Heart left ventricle (tissue), 16 donors: ENCODE measurements around the gene SNHG17. TPM values are rescaled to one million over a fixed set of nuclear protein-coding genes. Genes with fewer than 3 reads are reported as not detected.

Experiments
- ATAC-seq, 4 donors: fragments of 200-7000 bp; cut with Tn5 transposase; one replicate each; pipeline ENCODE4 v1.9.1; 2020 to 2022; ENCODE audit warnings: moderate library complexity in 4 of 4, mild to moderate bottlenecking in 3 of 4, moderate number of reproducible peaks in 1 of 4
- DNase-seq, 5 donors: peaks; one replicate each; pipeline ENCODE4 v3.0.0-alpha.2; 2020
- H3K27ac ChIP-seq, 12 donors: fragments of 200-600 bp; sonication (generic) in 4 of 12; one replicate each; pipeline versions ENCODE4 v1.5.0 to v1.8.0; 2016 to 2022; ENCODE audit warnings: mild to moderate bottlenecking in 2 of 12
- H3K27me3 ChIP-seq, 9 donors: fragments of 200-600 bp; sonication (generic) in 2 of 9; one replicate each; pipeline versions ENCODE4 v1.5.1 to v1.8.0; 2016 to 2022; ENCODE audit warnings: mild to moderate bottlenecking in 3 of 9
- H3K36me3 ChIP-seq, 9 donors: fragments of 200-600 bp; sonication (generic) in 2 of 9; one replicate each; pipeline versions ENCODE4 v1.5.0 to v1.8.0; 2018 to 2022; ENCODE audit warnings: mild to moderate bottlenecking in 2 of 9
- H3K4me1 ChIP-seq, 12 donors: fragments of 200-600 bp; sonication (generic) in 4 of 12; one replicate each; pipeline versions ENCODE4 v1.5.0 to v1.8.0; 2016 to 2022; ENCODE audit warnings: mild to moderate bottlenecking in 3 of 12
- H3K4me3 ChIP-seq, 12 donors: fragments of 200-600 bp; sonication (generic) in 4 of 12; one replicate each; pipeline versions ENCODE4 v1.5.0 to v1.8.0; 2017 to 2022; ENCODE audit warnings: mild to moderate bottlenecking in 9 of 12, moderate library complexity in 4 of 12
- H3K9me3 ChIP-seq, 12 donors: fragments of 200-600 bp; sonication (generic) in 4 of 12; one replicate each; pipeline versions ENCODE4 v1.5.0 to v1.8.0; 2016 to 2022; ENCODE audit warnings: mild to moderate bottlenecking in 1 of 12
- CTCF ChIP-seq, 12 donors: fragments of 200-600 bp; sonication (generic) in 4 of 12; IDR thresholded peaks; one replicate each; pipeline versions ENCODE4 v1.5.0 to v1.8.0; 2018 to 2022; ENCODE audit warnings: antibody characterized with exemption in 12 of 12, mild to moderate bottlenecking in 5 of 12
- POLR2A ChIP-seq, 2 donors: fragments of 450-650 bp; IDR thresholded peaks; one replicate each; pipeline ENCODE4 v1.6.1; 2017; ENCODE audit warnings: antibody characterized with exemption in 2 of 2, mild to moderate bottlenecking in 2 of 2, moderate library complexity in 2 of 2
- WGBS, 4 donors: extraction: QIAGEN DNeasy Blood & Tissue Kit in 2 of 4; methylation state at CpG; one replicate each; pipeline versions ENCODE4 v1.1.5 to v1.1.7; 2013 to 2018; 5-methylcytosine and 5-hydroxymethylcytosine counted together
- intact Hi-C, 10 donors: fragments of 100-400 bp; cut with DNase I; formaldehyde crosslinking; loops; one replicate each; pipeline versions ENCODE4 v1.11.1 to v1.14.2; 2022
- polyA plus RNA-seq, 2 donors: library from polyadenylated mRNA; stranded (reverse); fragments of 200-250 nt; gene quantifications; one replicate each; pipeline ENCODE4 v1.2.3, GENCODE V29; 2013
- total RNA-seq, 9 donors: library from RNA; depleted of rRNA in 2 of 9; stranded (reverse); fragments of >200 nt in 2 of 9; fragmentation: NEBNext Ultra II Directional in 3 of 9; extraction: Animal tissue kit (Norgen Biotek cat#: 25700) in 3 of 9; gene quantifications; one replicate each; pipeline versions ENCODE4 v1.1.0 to v1.2.4, GENCODE V29; 2016 to 2023
- donor health status: ischemic (EF 13 %, LVEDD 7.1; RV severe dilation, severe dysfunction).
- donor health status: healthy with polysubstance abuse.
- donor health status: DM: no; HTN: yes; CAD: no.
- donor health status: DM: no; HTN: no; CAD: no.
- donor health status: ischemic (EF 25% LVEDD 6.9; RV normal size, moderate dysfunction).
- donor health status: ischemic (EF 25% LVEDD 5.7; RV mildly dilated, moderate dysfunction).
- donor health status: healthy.
- donor health status: DM: yes; HTN: yes; CAD: no.
- donor health status: ischemic (EF 35%, LVEDD 5.7; RV mildly dilated, moderate dysfunction).
- donor health status: nonischemic (EF 11% LVEDD 7.7; RV severe dilation, severe dysfunction).
- donor health status: DM: yes; HTN: yes; CAD: no.
- donor health status: PGD.
- donor health status: ischemic (EF 29% LVEDD 5.4; RV normal size, mild dysfunction).
- donor health status: nonischemic (EF 23%, LVEDD 6.1; RV moderate dilation, normal function).

Gene SNHG17
- total and polyA plus RNA-seq, 11 donors, result 2.9 to 20.2 (median 6.6) TPM

GRCh38 chr20:38460040-38460623 is 25.0 kb upstream of the SNHG17 start:
- WGBS, 4 donors, result 39 to 49% (median 45%) methylated on average over 5 of the region's 5 CpGs
- H3K27ac ChIP-seq, result no peak overlapping the region
- H3K36me3 ChIP-seq, result no peaks in the 10 kb centered on the region
- no peaks in the 10 kb centered on the region for H3K9me3 ChIP-seq
- TF ChIP-seq CTCF (IDR thresholded peaks at IDR 0.05), result no peak
- TF ChIP-seq POLR2A (IDR thresholded peaks at IDR 0.05), result no peak
- DNase-seq, result no peak
- peaks cover 0 to 3% (median 0%) of the 10 kb centered on the region in 12 donors for H3K4me1 ChIP-seq
- H3K4me3 ChIP-seq, result no peak overlapping the region
- ATAC-seq, result peak; percentile 58 to 95 (median 84)
- intact Hi-C loops, result no loop called here
- no peaks in the 10 kb centered on the region for H3K27me3 ChIP-seq

- ATAC-seq, result no peak
- whole genome bisulfite sequencing, 4 donors, result 92 to 94% (median 94%) methylated on average over 5 of the region's 5 CpGs
- Histone ChIP-seq H3K36me3 (no peaks in the 10 kb centered on the region), H3K27ac (no peak overlapping the region), H3K9me3 (no peaks in the 10 kb centered on the region), H3K27me3 (no peaks in the 10 kb centered on the region), H3K4me1 (peaks cover 0 to 3% (median 0%) of the 10 kb centered on the region in 12 donors), H3K4me3 (no peak overlapping the region)
- TF ChIP-seq CTCF (IDR thresholded peaks at IDR 0.05) (no peak), POLR2A (IDR thresholded peaks at IDR 0.05) (no peak)
- DNase-seq, result no peak
- intact Hi-C loops, result no loop called here
Observed at GRCh38 chr20:38458314-38458713, 23.2 kb upstream of the SNHG17 start.

GRCh38 chr20:38454556-38455473 is 19.7 kb upstream of the SNHG17 start:
- Histone ChIP-seq H3K27me3 (no peaks in the 10 kb centered on the region), H3K36me3 (peaks cover 0 to 14% (median 10%) of the 10 kb centered on the region in 9 donors), H3K27ac (peak overlapping the region in 3 of 12 donors; percentile 18 to 87 (median 76)), H3K4me3 (no peak overlapping the region), H3K4me1 (peaks cover 0 to 12% (median 0%) of the 10 kb centered on the region in 12 donors), H3K9me3 (no peaks in the 10 kb centered on the region)
- ATAC-seq (no peak), DNase-seq (no peak)
- WGBS, 4 donors, result 94 to 96% (median 94%) methylated on average over 13 of the region's 13 CpGs
- TF ChIP-seq CTCF (IDR thresholded peaks at IDR 0.05) (no peak), POLR2A (IDR thresholded peaks at IDR 0.05) (no peak)
- intact Hi-C loops, result no loop called here

DNA sequence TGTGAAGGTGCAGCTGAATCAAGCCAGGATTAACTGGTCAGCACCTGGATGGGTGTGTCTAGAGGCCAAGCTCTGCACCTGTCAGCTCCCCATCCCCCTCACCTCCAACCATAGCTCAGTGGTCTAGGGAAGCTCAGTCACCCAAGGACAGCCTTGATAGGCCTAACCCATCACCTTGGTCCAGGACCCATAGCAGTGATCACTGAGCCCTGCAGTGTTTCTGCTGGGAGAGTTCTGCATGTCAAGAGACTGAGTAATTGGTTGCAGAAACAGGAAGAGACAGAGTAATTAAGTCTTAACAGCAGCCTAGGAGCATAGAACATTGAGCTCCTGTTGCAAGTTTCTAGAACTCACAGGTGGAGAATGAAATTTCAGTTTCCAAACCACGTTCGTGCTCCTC is 18.8 kb upstream of the SNHG17 start:
- 95 to 100% (median 97%) methylated on average over 2 of the region's 2 CpGs for WGBS, 4 donors
- Histone ChIP-seq H3K4me1 (peaks cover 0 to 12% (median 0%) of the 10 kb centered on the region in 12 donors), H3K4me3 (no peak overlapping the region), H3K27me3 (no peaks in the 10 kb centered on the region), H3K27ac (peak overlapping the region in 7 of 12 donors; percentile 2 to 87 (median 46)), H3K36me3 (peaks cover 0 to 23% (median 17%) of the 10 kb centered on the region in 9 donors), H3K9me3 (no peaks in the 10 kb centered on the region)
- no peak for ATAC-seq
- TF ChIP-seq POLR2A (IDR thresholded peaks at IDR 0.05), result no peak
- no peak for TF ChIP-seq CTCF (IDR thresholded peaks at IDR 0.05)
- no peak for DNase-seq
- intact Hi-C loops, result no loop called here
